Measurements from ENCODE around the gene RNF166.

The RNF166 gene, protein sequence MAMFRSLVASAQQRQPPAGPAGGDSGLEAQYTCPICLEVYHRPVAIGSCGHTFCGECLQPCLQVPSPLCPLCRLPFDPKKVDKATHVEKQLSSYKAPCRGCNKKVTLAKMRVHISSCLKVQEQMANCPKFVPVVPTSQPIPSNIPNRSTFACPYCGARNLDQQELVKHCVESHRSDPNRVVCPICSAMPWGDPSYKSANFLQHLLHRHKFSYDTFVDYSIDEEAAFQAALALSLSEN

DNA sequence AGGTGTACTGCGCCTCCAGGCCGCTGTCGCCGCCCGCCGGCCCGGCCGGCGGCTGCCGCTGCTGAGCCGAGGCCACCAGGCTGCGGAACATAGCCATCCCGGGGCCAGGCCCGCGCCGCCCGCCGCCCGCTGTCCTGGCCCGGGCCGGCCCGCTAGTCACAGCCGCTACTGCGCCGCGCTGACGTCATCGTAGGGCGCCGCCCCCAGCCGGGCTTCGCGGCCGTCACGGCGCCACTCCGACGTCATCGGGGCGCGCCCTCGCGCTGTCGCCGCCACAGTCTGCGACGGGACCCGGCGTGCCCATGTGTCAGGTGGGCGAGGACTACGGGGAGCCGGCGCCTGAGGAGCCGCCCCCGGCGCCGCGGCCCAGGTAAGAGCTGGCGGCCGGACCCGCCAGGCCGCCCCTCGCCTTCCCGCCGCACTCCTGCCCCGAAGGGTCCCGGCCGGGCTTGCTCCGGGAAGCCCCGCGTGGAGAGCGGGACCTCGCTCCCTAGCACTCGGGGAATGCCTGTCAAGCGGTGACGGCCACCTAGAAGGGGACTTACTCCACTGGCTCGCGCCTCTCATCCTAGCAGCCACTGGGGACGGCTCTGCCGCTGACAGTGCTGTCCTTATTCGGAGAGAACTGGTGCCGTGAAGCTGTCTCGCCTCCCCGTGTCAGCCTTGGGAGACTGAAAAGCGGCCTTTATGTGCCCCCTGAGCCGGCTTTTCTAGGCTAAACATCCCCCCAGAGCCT is at the start of gene RNF166, which contains the start of gene CTU2:
Gene RNF166, minus strand, starts transcription at position 180 of the 736 bp plus-strand sequence. Its CDS starts 83 bp downstream, at position 97.
Gene CTU2, plus strand, starts transcription at position 275 of the 736 bp plus-strand sequence. Its CDS starts 28 bp downstream, at position 303.
- peak; percentile 91 to 95 for DNase-seq

DNA sequence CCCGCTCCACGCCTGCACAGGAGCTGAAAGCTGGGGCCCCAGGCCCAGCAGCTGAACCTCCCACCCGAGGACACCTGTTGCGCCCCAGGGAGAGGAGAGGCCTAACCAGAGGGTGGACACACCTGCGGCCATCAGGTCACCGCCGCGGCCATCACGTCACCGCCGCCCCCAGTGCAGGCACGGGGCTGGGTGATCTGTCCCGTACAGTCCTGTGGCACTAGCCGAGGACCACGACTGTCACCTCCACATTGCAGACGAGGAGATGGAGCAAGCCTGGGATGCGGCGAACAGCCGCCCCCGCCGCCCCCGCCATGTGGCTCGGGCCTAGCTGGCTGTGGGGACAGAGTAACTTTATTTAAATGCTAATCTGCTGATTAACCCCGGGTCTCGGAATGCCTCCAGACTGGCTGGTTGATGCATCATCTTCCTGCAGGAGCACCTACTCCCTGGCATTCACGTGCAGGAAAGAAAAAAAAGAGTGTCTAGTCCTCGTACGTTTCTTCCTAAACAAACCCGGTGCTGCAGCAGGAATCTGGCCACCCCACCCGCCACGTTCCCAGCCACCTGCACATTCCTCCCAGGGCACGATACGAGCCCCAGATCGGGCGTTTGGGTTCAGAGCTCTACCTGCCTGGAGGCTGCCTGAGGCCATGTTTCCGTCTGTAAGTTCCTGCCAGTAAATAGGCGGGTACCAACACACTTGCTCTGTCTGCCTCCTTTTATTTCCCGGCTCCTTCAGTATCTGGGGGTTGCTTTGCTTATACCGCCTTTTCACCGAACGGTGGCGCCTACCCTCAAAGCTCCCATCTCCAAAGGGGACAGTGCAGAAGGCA is 48.9 kb upstream of the RNF166 start:
- DNase-seq, result no peak

DNA sequence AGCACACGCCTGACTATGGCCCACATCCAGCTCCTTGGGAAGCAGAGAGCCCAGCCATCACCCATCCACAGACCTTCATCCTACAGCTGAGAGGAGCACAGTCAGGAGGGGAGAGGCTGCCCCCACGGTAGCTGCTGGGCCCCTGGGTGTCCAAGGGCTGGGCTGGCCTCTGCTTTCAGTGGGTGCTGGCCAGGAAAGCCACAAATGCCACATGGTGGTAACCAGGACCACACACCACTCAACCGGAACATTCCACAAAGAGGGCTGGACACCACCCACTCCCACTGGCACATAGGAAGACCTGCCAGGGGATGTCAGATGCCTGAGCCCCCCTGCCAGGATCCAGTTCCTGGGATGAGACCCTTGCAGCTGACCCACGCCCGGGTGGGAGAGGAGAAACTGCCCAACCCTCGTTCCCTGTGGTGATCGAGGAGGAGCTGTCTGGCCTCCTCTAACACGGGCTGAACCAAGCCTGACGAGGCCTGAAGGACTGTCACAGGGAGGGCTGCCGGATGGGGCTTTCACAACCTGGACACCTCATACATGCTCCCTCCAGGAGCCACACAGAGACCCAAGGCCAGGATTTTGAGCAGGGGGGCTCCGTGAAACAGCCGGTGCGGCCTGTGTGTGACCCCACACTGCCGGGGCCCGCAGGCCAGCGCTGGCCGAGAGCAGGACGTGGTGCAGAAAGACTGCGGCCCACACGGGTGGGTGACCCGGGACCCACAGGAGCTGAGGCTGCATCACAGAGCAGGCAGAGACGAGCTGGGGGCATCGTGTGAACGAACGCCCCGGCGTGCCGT is 48.1 kb upstream of the RNF166 start:
- DNase-seq, result no peak

DNA sequence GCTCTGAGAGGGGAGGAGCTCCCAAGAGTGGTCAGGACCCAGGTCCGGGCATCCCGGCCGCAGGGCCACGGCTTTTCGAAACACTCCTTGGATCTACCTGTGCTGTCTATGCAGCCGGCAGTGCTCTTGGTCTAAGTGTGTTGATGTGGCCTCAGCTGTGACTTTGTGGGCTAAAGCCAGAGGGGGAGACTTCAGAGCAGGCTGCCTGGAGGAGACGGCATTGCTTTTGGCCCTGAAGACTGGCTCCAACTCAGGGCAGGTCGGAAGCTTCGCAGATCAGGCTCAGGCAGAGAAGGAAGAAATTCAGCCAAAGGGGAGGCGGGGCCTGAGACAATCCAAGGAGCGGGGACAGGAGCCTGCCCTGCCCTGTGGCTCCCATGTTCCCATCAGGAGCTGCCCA is 47.4 kb upstream of the RNF166 start:
- DNase-seq, result no peak

DNA sequence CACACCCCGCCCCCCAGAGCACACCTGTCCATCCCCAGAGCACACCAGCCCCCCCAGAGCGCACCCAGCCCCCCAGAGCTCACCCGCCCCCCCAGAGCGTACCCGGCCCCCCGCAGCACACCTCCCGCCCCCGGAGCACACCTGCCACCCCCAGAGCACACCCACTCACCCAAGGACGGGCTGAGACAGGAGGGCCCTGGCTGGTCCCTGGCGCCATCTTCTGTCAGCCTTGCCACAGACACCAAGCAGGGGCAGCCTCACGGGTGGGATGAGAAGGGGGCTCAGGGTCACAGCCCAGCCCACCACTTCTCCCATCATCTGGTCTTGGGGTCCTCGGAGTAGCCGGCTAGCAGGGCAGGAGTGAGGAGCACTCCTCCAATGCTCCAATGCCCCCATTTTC is 47.0 kb upstream of the RNF166 start:
- no peak for DNase-seq

DNA sequence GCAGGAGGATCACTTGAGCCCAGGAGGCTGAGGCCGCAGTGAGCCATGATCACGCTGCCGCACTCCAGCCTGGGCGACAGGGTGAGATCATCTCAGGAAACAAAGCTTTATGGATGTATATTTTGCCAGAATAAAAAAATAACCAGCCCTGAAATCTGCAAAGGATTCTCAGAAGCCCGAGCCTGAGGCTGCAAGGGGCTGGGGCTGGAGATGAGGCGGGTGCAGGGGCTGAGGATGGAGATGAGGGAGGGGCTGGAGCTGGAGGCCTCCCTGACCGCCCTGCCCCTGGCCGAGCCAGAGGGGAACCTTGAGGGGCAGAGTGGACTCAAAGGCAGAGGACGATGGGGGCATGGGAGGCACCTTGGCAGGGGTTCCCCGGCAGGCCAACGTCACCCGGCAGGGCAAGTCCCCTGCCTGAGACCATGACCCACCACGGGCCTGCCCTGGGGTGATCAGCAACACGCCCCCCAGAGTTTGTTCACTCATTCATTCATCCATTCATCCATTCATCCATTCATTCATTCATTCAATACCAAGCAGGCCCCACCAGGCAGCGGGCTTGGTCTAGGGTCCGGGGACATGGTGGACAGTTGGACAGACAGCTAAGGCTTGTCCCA is 46.3 kb upstream of the RNF166 start:
- no peak for DNase-seq

DNA sequence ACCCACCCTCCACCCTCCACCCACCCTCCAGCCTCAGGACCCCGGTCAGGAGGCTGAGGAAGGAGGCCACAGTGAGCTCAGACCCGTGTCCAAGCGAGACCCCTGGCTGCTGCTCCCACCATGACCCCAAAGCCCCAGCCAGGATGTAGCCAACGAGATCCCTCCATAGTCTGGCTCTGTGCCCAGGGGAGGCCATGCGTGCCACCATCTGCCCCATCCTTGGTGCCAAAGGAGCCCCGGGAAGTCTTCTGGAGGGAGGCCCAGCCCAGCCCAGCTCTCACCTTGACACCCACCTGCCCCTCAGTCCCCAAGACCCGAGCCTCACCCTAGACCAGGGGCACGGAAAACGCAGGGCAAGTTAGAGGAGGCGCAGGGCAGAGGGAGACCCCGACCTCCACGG is 44.6 kb upstream of the RNF166 start:
- DNase-seq, result no peak

DNA sequence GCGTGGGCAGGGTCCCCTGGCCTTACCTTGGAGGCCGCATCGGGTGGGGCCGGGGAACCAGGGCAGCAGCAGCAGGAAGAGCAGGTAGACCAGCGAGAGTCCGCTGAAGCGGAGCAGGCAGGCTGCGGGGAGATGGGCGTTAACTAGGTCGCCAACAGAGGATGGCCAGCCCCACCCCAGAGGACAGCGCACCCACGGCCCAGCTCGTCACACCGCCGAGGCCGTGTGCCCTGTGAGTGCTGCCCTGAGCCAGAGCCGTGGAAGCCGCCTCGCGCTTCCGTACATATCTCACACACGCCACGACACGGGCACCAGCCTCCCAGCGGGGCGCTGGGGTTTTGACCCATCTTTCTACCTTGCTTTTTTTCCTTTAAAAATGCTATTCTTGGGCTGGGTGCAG is 43.1 kb upstream of the RNF166 start:
- DNase-seq, result no peak

DNA sequence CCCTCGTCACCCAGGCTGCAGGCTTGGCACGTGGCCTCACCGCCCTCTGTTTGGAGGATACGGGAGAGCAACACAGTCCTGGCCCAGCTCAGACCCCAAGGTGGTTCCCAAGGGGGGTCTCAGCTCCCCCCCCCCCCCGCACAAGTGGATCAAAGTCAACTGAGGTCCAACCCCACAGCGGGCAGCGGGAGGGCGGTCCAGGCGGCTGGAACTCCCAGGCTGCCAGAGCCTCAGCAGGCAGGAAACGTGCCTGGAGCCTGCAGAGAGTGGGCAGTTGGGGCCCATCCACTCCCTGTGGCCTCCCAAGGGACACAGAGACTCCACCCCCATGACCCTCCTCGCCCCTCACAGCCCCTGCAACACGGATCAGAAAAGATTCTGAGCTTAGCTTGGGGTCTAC is 42.2 kb upstream of the RNF166 start:
- DNase-seq, result no peak

DNA sequence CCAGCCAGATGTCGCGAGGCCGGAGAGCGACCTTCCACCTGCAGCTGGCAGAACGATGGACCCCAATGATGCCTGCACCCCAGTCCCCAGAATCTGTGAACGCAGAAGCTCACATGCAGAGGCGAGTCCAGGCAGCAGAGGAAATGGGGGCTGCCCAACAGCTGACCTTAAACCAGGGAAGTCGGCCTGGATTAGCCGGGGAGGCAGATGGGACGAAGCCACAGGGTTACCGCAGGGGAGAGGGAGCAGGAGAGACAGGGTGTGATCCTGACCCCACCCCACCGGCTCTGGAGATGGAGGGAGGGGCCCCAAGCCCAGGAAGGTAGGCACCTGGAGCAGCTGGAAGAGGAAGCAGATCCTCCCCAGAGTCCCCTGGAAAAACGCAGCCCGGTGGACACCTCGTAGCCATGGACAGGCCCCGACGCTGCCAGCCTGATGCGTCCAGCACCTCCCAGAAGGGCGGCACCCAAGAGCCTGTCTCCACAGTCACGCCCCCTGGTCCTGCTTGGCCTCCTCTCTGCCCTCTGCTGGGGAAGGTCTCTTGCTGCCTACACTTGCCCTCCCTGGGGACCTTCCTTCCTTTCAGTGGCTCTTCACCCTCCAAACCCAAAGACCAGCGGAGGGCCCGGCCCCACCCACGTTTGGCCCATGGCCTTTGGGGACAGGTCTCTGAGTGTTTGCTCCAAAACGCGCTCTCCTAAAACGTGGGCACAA is 41.5 kb upstream of the RNF166 start:
- no peak for DNase-seq

DNA sequence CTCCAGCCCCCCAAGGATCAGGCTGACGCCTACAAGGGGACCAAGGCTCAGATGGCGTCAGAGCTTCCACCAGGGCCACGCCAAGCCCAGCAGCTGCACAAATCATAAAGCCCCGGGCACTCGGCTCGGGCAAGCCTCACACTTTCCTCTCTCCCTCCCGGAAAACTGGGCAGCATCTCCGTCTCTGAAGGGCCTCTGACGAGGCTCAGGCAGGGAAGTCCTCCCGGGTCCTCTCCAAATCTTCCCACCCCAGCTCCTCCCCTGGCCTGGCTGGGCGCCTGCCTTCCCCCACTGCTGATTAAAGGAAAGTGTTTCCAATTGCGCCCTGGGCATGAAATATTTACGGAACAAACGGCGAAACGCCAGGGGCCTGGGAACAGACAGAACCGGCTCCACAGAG is 40.3 kb upstream of the RNF166 start:
- DNase-seq, result no peak

DNA sequence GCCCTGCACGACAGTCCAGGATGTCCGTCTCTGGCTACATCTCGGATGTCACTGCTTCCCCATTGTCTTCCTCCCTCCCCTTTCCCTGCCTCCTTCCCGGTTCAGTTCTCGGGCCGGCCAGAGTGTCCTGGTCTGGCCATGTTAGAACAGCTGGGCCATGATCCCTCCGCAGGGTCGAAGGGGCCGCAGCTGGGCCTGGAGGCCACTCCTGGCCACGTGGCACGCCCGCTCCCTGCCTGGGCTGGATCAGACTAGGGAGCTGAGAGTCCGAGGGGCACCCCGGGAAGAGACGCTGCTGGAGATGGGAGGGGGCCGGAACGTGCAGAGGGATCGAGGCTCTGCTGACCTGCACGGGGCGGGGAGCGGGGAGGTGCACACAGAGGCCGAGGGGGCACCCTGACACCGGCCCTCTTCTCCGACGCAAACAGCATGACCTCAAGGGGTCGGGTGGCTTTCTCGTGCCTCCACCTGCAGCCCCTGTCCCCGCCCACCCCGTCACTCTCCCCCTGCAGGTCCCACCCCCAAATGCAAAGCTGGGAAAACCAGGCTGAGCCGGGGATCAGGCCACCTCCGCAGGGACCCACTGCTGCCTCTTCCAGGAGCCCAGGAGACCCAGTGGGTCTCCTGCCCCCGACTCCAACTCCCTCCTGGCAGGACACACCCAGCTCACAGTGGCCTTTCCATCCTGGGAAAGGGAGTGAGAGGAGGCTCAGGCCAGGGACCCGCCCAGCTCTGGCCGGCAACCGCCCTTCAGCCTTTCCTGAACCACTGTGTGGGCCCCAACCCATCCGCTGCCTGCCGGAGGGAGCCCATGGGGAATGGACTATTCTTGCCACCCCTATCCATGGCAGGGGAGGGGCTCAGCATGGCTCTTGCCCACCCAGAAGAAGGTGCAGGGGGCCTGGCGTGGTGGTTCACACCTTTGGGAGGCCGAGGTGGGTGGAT is 38.6 kb upstream of the RNF166 start:
- no peak for DNase-seq

DNA sequence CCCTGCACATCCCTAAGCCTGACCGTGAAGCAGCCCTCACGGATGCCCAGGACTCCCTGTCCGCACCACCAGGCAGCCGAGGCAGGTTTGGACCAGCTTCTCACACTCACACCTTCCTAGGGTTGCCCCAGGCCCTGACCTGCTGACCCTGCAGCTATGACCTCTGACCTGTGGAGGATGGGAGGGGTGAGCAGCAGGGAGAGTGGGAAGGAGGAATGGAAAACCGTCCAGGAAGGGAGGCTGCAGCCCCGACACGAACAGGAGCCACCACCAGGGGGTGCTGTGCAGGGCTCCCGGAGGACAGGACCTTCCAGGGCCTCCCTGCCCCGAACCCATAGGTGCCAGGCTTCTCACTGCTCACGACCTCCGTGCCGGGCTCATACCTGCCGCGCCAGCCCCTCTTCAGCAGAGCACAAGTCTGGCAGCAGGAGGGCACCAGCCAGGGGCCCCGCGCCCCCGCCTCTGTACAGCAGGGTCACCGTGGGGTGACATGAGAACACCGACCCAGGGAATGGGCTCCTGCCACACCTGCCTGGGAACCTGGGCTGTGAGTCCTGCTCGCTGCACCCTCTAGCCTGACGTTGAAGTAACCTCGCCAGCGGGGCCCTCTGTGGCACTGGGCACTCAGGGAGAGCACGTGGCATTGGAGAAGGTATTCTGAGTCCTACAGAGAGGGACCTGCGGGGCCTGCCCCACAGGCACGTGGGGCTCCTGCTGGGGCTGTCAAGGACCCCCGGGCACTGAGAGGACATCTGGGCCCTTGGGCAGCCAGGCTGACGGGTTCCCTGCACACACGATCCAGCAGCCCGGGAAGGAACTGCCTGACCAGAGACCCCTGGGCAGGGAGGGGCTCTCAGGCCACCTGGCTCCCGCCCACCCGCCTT is 37.7 kb upstream of the RNF166 start:
- peak; percentile 70 to 77 for DNase-seq

DNA sequence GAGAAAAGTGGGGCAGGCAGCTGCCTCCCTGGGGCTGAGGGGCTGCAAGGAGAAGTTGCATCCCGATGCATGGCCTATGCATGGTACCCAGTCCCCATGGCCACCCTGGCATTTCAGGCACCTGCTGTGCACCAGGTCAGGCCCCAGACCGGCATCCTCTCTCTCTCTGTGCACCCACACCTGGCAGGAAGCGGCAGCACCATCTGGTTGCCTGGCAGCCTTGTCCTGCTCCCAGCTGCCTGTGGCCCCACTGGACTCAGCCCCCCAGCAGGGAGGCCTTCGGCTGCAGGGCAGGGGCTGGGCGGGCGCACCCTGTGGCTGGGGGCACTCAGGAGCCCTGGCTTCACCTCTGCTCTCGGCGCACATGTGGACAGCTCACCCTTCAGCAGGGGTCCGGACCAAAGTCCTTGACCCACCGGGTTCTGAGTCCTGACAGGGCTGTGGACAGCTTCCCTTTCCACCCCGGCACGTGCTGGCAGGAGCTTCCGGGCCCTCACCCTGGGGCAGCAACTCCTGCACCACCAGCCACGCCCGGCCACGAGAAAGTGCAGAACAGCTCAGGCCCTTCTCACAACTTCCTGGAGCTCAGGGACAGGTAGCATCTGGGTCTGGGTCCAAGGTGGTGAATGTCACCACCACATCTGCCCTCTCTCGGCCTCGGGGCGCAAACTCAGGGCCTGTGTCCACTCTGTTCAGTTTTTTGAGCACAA is 36.8 kb upstream of the RNF166 start:
- no peak for DNase-seq

DNA sequence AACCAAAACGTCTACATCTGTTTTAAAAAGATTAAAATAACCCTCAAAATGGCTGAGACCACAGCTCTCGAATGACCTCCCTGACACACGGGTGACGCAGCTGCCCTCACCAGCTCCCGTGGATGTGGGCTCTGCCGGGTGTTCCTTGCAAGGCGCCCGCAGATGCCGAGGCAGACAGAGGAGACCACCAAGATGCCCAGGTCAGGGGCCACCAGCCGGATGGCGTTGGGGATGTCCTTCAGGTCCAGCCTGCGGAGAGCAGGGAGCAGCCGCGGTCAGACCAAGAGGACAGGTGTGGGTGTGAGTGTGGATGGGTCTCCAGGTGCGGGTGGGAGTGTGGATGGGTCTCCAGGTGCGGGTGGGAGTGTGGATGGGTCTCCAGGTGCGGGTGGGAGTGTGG is 35.2 kb upstream of the RNF166 start:
- no peak for DNase-seq

DNA sequence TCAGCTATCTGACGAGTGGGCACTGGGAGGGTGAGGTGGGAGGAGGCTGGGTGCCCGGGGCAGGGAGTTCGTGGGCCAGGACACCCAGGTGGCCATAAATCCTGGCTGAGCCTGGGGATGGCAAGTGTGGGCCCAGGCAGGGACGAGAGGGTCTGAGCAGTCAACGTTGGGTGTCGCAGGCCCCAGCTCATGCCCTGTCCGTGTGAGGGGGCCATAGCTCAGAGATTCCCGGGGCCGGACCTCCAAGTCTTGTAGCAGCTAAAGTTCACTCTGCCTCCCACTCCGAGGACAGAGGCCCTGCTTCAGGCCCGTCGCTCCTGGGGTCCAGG is 34.5 kb upstream of the RNF166 start:
- no peak for DNase-seq

DNA sequence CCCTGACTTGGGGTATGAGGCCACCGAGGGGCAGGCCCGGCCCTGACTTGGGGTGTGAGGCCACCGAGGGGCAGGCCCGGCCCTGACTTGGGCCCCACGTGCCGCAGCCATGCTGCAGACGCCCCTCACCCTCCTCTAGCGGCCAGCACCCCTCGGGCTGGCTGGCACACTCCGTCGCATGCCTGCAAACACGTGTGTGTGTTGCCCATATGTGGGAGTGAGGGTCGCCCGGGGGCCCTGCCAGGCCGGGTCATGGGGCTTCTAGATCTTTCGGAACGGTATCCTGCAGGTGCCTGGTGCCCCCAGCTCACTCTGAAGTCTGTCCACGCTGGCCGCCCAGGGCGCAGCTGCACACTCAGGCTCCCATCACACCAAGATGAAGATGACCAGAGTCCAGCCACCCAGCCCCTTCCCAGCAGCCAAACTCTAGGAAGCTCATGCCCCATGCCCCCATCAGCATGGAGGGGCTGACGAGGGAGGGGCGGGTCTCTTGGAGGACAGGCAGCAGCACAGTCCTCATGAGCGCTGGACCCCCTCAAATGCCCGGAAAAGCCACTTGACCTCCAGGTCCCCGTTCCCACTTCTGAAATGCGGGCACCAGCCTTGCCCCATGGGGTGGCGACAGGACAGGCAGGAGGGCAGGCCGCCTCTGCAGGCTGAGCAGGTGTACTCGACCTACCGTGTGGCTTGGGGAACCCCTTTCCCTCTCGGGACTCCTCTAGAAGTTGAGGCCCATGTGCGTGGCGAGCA is 33.9 kb upstream of the RNF166 start:
- no peak for DNase-seq

Data from stimulated activated CD4-positive, alpha-beta T cell treated with anti-CD3 and anti-CD28 coated beads, Interleukin-4, amount 100 ng/mL, for 4 hours (primary cell).